K562 (cell line): ENCODE results near the gene CBX3. TPM values are rescaled to one million over a fixed set of nuclear protein-coding genes. Genes with fewer than 3 reads are reported as not detected.
A peak's percentile ranks its signal among the peaks of the same experiment; 100 is the strongest.

Source experiments
- CC2D1A ChIP-seq: fragments of 450-650 bp; IDR thresholded peaks from 2 replicates; pipeline ENCODE4 v1.6.1; 2017; ENCODE audit warnings: mild to moderate bottlenecking
- CCAR2 ChIP-seq: fragments of 200-400 bp; formaldehyde crosslinking; IDR thresholded peaks from 2 replicates; pipeline ENCODE4 v1.6.1; 2017; ENCODE audit warnings: mild to moderate bottlenecking, low read depth, low read length
- E2F4 ChIP-seq: sonication (generic); formaldehyde crosslinking; IDR thresholded peaks from 2 replicates; pipeline ENCODE4 v1.8.0; 2022; ENCODE audit warnings: mild to moderate bottlenecking, low read depth, missing genetic modification reagents
- ERF ChIP-seq: fragments of 450-650 bp; formaldehyde crosslinking; IDR thresholded peaks from 2 replicates; pipeline ENCODE4 v1.4.0; 2020; ENCODE audit warnings: mild to moderate bottlenecking, mixed read lengths
- NCOA6 ChIP-seq: fragments of 450-650 bp; IDR thresholded peaks from 2 replicates; pipeline ENCODE4 v1.6.1; 2017; ENCODE audit warnings: mild to moderate bottlenecking
- NR2C1 ChIP-seq, 2 experiments: fragments of 450-650 bp; IDR thresholded peaks; 2 replicates each; pipeline ENCODE4 v1.6.1; 2017; ENCODE audit warnings: mild to moderate bottlenecking in 2 of 2, antibody characterized with exemption in 1 of 2, inconsistent platforms in 1 of 2, missing compliant biosample characterization in 1 of 2, missing genetic modification characterization in 1 of 2
- PCBP1 ChIP-seq: fragments of 200-400 bp; formaldehyde crosslinking; IDR thresholded peaks from 2 replicates; pipeline ENCODE4 v1.6.1; 2018; ENCODE audit warnings: mild to moderate bottlenecking, low read depth, low read length; ENCODE audit not compliant: poor library complexity, severe bottlenecking
- RNF219 ChIP-seq: fragments of 250-450 bp; sonication (Bioruptor Pico); IDR thresholded peaks from 2 replicates; pipeline ENCODE4 v1.5.0; 2022; ENCODE audit warnings: mild to moderate bottlenecking
- SIRT6 ChIP-seq: IDR thresholded peaks from one replicate; pipeline ENCODE4 v1.6.1; 2012; ENCODE audit warnings: low read depth, mild to moderate bottlenecking, control low read depth, inconsistent platforms, low read length, moderate library complexity
- TCF15 ChIP-seq: fragments of 250-450 bp; sonication (Bioruptor Pico); IDR thresholded peaks from 2 replicates; pipeline ENCODE4 v1.8.0; 2022; ENCODE audit warnings: moderate library complexity, mild to moderate bottlenecking, inconsistent platforms
- TFAM ChIP-seq: fragments of 250-450 bp; sonication (Bioruptor Pico); conservative IDR thresholded peaks from 2 replicates; pipeline ENCODE4 v1.5.0; 2021; ENCODE audit warnings: mild to moderate bottlenecking, moderate library complexity
- USF1 ChIP-seq: sonication (generic); formaldehyde crosslinking; IDR thresholded peaks from 2 replicates; pipeline ENCODE4 v1.9.0; 2022; ENCODE audit warnings: mild to moderate bottlenecking, missing genetic modification reagents
- ZC3H4 ChIP-seq: sonication (generic); formaldehyde crosslinking; IDR thresholded peaks from 2 replicates; pipeline ENCODE4 v1.9.0; 2021; ENCODE audit warnings: missing genetic modification reagents, borderline replicate concordance
- ZFX ChIP-seq: sonication (generic); formaldehyde crosslinking; IDR thresholded peaks from 2 replicates; pipeline ENCODE4 v1.8.0; 2022; ENCODE audit warnings: mild to moderate bottlenecking, missing genetic modification reagents, moderate library complexity
- ZKSCAN1 ChIP-seq: fragments of 150-350 bp; IDR thresholded peaks from 2 replicates; pipeline ENCODE4 v1.6.1; 2016; ENCODE audit warnings: low read depth, low read length
- ZNF134 ChIP-seq: fragments of 250-450 bp; sonication (Bioruptor Pico); conservative IDR thresholded peaks from 2 replicates; pipeline ENCODE4 v1.4.0; 2020
- ZNF395 ChIP-seq: fragments of 200-800 bp; sonication (Bioruptor generic); IDR thresholded peaks from 2 replicates; pipeline ENCODE4 v1.6.1; 2017; ENCODE audit warnings: missing genetic modification characterization, missing compliant biosample characterization
- ZNF507 ChIP-seq: conservative IDR thresholded peaks from 2 replicates; pipeline ENCODE4 v1.6.1; 2017; ENCODE audit warnings: missing genetic modification characterization, missing compliant biosample characterization
- ZNF655 ChIP-seq: fragments of 250-450 bp; sonication (Bioruptor Pico); IDR thresholded peaks from 2 replicates; pipeline ENCODE4 v1.5.0; 2021
- ZNF707 ChIP-seq: fragments of 250-450 bp; sonication (Bioruptor Pico); conservative IDR thresholded peaks from 2 replicates; pipeline ENCODE4 v1.8.0; 2022; ENCODE audit warnings: inconsistent platforms, mild to moderate bottlenecking, moderate library complexity
- ZZZ3 ChIP-seq: fragments of 450-650 bp; IDR thresholded peaks from 2 replicates; pipeline ENCODE4 v1.6.1; 2016; ENCODE audit warnings: antibody characterized with exemption, mild to moderate bottlenecking, moderate library complexity
- polyA plus RNA-seq, 8 experiments: library from polyadenylated mRNA; depleted of rRNA in 4 of 8; stranded (reverse) in 5 of 8; unstranded in 3 of 8; fragments of >200 nt; fragmentation: Nextera tagmentation in 2 of 8; fragmentation: Illumina TruSeq in 1 of 8; extraction: Ambion mirVana in 2 of 8; extraction: Trizol in 1 of 8; gene quantifications; 2 replicates each; pipeline versions ENCODE4 v1.2.1 to v1.2.3, GENCODE V29; 2011 to 2014; ENCODE audit warnings: inconsistent platforms in 1 of 8, missing spikeins in 1 of 8
- total RNA-seq, 7 experiments: library from RNA; depleted of rRNA in 6 of 7; stranded (reverse); fragments of >200 nt in 6 of 7; fragmentation: Illumina TruSeq in 2 of 7; extraction: Trizol in 2 of 7; gene quantifications; 2 replicates each; pipeline versions ENCODE4 v1.2.1 to v1.2.3, GENCODE V29; 2011 to 2021; ENCODE audit warnings: low replicate concordance in 1 of 7

CBX3 gene
- total and polyA plus RNA-seq, 9 of the 15 experiments (the other 6 are each of a cell fraction or from before 2014, with no cell fraction given), result 198 to 413 (median 328) TPM

- TF ChIP-seq ZNF395 (peak; percentile 93), ERF (CRISPR knock-in tag) (no peak), TFAM (CRISPR knock-in tag) (no peak), NCOA6 (no peak), CC2D1A (no peak), ZNF707 (CRISPR knock-in tag) (no peak), ZNF134 (no peak), ZNF655 (no peak), USF1 (CRISPR knock-in tag) (0 out of 2 replicates have a peak, but pooled peaks have one; percentile 13), ZKSCAN1 (no peak; the same call in 1 of the 2 replicates), ZC3H4 (no peak), CCAR2 (no peak), ZNF507 (no peak), ZFX (CRISPR knock-in tag) (peak; percentile 68), RNF219 (CRISPR knock-in tag) (no peak), TCF15 (no peak), PCBP1 (peak; percentile 99), E2F4 (CRISPR knock-in tag) (no peak), ZZZ3 (no peak), NR2C1 (IDR thresholded peaks at IDR 0.05) (no peak), NR2C1 (tag; IDR thresholded peaks at IDR 0.05) (no peak), SIRT6 (no peak)
These were observed at the start of gene CBX3 (continued) for GRCh38 chr7:26201247-26202018.
